SH-SY5Y (cell line): ENCODE results near the gene ABCA4.

ENCODE experiments used
- GATA2 ChIP-seq: IDR thresholded peaks from 2 replicates; pipeline ENCODE4 v1.6.1; 2011; ENCODE audit warnings: mild to moderate bottlenecking, low read depth, low read length
- GATA3 ChIP-seq: IDR thresholded peaks from 2 replicates; pipeline ENCODE4 v1.6.1; 2011; ENCODE audit warnings: low read depth, mild to moderate bottlenecking, low read length, moderate library complexity

DNA sequence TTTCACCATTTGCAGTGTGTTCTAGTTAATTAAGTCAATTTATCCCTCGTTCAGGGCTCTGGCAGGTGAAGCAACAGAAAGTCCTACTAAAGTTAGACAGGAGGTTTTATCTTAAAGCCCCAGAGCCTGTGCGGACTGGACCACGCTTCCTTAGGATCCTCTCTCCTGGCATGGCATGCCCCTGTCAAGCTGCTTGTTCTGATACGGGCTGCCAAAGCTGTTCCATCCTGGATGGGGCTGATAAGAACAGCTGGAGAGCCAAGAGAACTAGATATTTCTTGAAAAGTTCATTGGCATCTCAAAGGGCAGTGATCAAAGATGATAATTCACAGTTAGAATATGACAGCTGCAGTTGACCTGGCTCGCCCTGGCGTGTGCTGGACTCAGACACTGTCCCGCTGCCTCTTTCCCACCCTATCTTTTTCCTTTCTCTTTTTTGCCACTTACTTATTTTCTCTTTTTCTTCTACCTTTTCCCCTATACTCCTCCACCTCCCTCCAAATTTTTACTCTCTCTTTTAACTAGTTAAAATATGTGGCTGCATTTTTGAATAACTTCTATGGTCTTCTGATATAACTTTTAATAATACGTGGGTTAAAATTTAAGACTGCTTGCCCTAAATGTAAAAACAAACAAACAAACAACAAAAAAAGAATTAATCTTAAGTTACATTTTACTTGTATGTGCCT lies 96.7 kb downstream of the ABCA4 start:
- no peak for TF ChIP-seq GATA2
- TF ChIP-seq GATA3 = no peak
